HG03095 (cell line): ENCODE results near the gene HIRIP3.
"Not testable (repeated sequence)": the region's sequence is repeated elsewhere in the genome, so short reads cannot be mapped to it uniquely, and the experiment has no call there.

ENCODE experiments used
- ATAC-seq: cut with Tn5 transposase; IDR thresholded peaks from one replicate; pipeline ENCODE4 v1.9.1; 2021; ENCODE audit warnings: moderate library complexity; ENCODE audit not compliant: unreplicated experiment

Gene HIRIP3

GRCh38 chr16:29961479-29962343 lies 33.7 kb downstream of the HIRIP3 start, which contains the start of gene TMEM219:
Gene TMEM219, plus strand, starts transcription at chr16:29962079. Its CDS starts 1,065 bp downstream, at chr16:29963144.
- ATAC-seq: peak; percentile 81

- ATAC-seq: no peak
Observed at GRCh38 chr16:29961127-29961478, 34.3 kb downstream of the HIRIP3 start.

GRCh38 chr16:29959821-29960220 lies 35.6 kb downstream of the HIRIP3 start:
- ATAC-seq: not testable (repeated sequence)

- no peak for ATAC-seq
Observed at GRCh38 chr16:29959293-29959692, 36.1 kb downstream of the HIRIP3 start.

GRCh38 chr16:29958756-29959155 lies 36.7 kb downstream of the HIRIP3 start:
- ATAC-seq: no peak

GRCh38 chr16:29951625-29952365 lies 43.6 kb downstream of the HIRIP3 start:
- ATAC-seq: no peak

- no peak for ATAC-seq
Observed at GRCh38 chr16:29950806-29951461, 44.5 kb downstream of the HIRIP3 start.

- ATAC-seq: no peak
Observed at GRCh38 chr16:29947897-29948296, 47.5 kb downstream of the HIRIP3 start.

- ATAC-seq: no peak
Observed at GRCh38 chr16:29943846-29944799, 51.3 kb downstream of the HIRIP3 start.
